Measurements from ENCODE around the gene PPEF1. TPM values are rescaled to one million over a fixed set of nuclear protein-coding genes. Genes with fewer than 3 reads are reported as not detected.
A peak's percentile ranks its signal among the peaks of the same experiment; 100 is the strongest.

PPEF1 gene, protein sequence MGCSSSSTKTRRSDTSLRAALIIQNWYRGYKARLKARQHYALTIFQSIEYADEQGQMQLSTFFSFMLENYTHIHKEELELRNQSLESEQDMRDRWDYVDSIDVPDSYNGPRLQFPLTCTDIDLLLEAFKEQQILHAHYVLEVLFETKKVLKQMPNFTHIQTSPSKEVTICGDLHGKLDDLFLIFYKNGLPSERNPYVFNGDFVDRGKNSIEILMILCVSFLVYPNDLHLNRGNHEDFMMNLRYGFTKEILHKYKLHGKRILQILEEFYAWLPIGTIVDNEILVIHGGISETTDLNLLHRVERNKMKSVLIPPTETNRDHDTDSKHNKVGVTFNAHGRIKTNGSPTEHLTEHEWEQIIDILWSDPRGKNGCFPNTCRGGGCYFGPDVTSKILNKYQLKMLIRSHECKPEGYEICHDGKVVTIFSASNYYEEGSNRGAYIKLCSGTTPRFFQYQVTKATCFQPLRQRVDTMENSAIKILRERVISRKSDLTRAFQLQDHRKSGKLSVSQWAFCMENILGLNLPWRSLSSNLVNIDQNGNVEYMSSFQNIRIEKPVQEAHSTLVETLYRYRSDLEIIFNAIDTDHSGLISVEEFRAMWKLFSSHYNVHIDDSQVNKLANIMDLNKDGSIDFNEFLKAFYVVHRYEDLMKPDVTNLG
- total RNA-seq = under 1 TPM in 3 of 5 experiments, not detected in 2; 0.57 to 0.72 (median 0.62) TPM
- under 1 TPM in 1 of 2 donors, not detected in 1; 0.12 TPM for polyA plus RNA-seq
- total RNA-seq = 0.67 reads per million

DNA sequence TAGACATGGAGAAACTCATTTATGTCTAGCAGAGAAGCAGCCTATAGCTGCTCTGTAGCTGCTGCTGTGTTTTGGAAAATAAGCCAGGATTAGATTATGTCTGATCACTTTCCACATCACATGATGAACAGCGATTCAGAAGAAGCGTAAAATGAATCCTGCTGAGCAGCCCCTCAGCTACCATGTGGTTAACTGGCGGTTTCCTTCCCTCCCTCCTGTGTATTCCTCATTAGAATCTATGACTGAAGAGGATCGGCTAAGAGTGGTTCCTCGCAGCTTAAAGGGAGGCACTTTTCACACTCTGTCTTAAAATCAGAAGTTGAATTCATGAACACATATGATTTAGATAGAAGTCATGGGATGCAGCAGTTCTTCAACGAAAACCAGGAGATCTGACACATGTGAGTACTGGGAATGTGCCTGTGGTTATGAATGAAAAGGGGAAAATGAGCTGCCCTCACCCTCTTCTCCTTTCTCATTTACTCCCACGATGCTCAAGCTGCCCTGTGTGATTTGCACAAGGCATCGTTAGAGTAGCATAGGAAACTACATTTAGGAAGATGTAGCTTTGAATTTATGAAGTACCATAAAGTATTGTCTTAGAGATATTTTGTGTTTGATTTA, at the start of gene PPEF1:
PPEF1 (plus strand) TSS at position 220 of the 624 bp plus-strand sequence; CDS start at position 356, 136 bp downstream.
- H3K4me3 ChIP-seq (ENCODE audit: low read length) = no peak within 1 kb of the TSS

DNA sequence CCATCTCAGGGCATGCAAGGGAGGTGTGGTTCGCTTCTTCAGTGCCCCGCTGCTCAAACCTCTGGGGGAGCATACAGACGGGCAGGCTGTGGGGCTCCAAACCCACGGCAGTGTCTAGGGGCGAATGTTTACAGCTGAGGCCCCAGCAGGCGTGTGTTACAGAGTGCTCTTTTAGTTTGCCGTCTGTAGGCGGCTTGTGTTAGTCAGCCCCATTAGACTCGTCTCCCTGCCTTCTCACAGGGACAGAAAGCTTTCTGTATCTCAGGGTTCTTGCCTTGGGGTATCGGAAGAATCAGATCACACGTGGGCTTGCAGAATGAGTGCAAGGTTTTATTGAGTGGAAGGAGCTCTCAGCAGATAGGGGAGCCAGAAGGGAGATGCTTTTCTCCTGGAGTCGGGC, 46.2 kb upstream of the PPEF1 start:
- peaks cover 0 to 3% (median 0%) of the 10 kb centered on the region in 7 donors for H3K4me1 Mint-ChIP-seq
- no peak overlapping the region for H3K27ac ChIP-seq (ENCODE audit: low read depth, low read length)

More for the DNA sequence above, at the start of gene PPEF1:
- Mint-ChIP-seq H3K4me3 (no peak within 1 kb of the TSS), H3K9me3 (peaks cover 0 to 2% (median 0%) of the 10 kb centered on the region in 11 donors), H3K4me1 (peaks cover 0 to 5% (median 0%) of the 10 kb centered on the region in 7 donors), H3K27ac (no peak within 1 kb of the TSS), H3K36me3 (no peaks in the 10 kb centered on the region), H3K27me3 (no peaks in the 10 kb centered on the region)
- DNase-seq = no peak
- H3K4me1 ChIP-seq (ENCODE audit: control insufficient read depth in 2 of 2, insufficient read depth in 2 of 2, low read length in 2 of 2) = no peaks in the 10 kb centered on the region
- H3K9me3 ChIP-seq (ENCODE audit: control insufficient read depth in 2 of 3, low read length in 3 of 3) = no peaks in the 10 kb centered on the region
- intact Hi-C loops (cut with micrococcal nuclease) = no loop called here
- no peaks in the 10 kb centered on the region for H3K27me3 ChIP-seq (ENCODE audit: control insufficient read depth in 2 of 2, insufficient read depth in 2 of 2, low read length in 2 of 2)
- POLR2A ChIA-PET = no interaction called here
- ATAC-seq = no peak
- no peaks in the 10 kb centered on the region for H3K36me3 ChIP-seq (ENCODE audit: control insufficient read depth in 2 of 3, insufficient read depth in 3 of 3, low read length in 3 of 3)
- no peak within 1 kb of the TSS for H3K27ac ChIP-seq (ENCODE audit: low read depth, low read length)
- CTCF ChIA-PET = no interaction called here

DNA sequence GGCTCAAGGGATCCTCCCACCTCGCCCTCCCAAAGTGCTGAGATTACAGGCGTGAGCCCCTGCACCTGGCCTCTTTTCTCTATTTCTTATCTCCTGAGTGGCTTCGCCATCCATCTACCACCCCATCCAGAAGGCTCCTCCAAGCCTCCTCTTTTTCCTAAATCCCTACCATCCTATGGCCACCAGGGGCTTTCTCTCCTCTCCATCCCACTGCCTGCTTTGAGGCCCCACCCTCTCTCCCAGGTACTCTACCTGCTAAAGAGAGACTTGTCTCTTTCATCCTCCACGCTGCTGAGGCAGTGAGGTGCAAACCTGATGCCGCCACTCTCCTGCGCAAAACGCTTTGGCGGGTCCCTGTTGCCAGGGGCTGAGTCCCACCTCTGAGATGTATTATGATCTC, 42.5 kb upstream of the PPEF1 start:
- ATAC-seq = no peak

More for the DNA sequence above, 46.2 kb upstream of the PPEF1 start:
- intact Hi-C loops (cut with micrococcal nuclease) = no loop called here
- Mint-ChIP-seq H3K9me3 (peaks cover 0 to 5% (median 0%) of the 10 kb centered on the region in 11 donors), H3K36me3 (no peaks in the 10 kb centered on the region), H3K4me3 (no peak overlapping the region), H3K27ac (no peak overlapping the region), H3K27me3 (no peaks in the 10 kb centered on the region)
- Histone ChIP-seq H3K4me3 (ENCODE audit: low read length) (no peak overlapping the region), H3K36me3 (ENCODE audit: control insufficient read depth in 2 of 3, insufficient read depth in 3 of 3, low read length in 3 of 3) (no peaks in the 10 kb centered on the region), H3K27me3 (ENCODE audit: control insufficient read depth in 2 of 2, insufficient read depth in 2 of 2, low read length in 2 of 2) (no peaks in the 10 kb centered on the region), H3K9me3 (ENCODE audit: control insufficient read depth in 2 of 3, low read length in 3 of 3) (no peaks in the 10 kb centered on the region), H3K4me1 (ENCODE audit: control insufficient read depth in 2 of 2, insufficient read depth in 2 of 2, low read length in 2 of 2) (no peaks in the 10 kb centered on the region)
- POLR2A ChIA-PET = no interaction called here
- no peak for DNase-seq
- CTCF ChIA-PET = no interaction called here
- no peak for ATAC-seq

DNA sequence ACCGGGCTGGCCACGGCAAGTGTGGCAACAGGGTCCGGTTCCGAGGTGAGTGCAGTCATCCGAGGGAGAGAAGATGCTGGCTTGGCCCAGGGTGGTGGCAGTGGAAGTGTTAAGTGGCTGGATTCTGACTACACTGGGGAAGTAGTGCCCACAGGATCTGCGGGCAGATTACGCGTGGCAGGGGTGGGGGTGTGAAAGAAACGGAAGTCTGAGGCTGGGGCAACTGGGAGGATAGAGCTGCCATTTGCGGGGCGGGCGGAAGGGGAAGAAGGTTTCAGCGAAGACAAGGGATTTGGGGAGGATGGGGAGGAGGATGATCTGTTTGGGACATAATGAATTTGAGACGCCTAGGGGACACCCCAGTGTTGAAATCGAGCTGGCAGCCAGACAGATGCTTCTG, 40.8 kb upstream of the PPEF1 start:
- Mint-ChIP-seq H3K9me3 (peaks cover 0 to 5% (median 0%) of the 10 kb centered on the region in 11 donors), H3K36me3 (no peaks in the 10 kb centered on the region), H3K4me1 (peaks cover 0 to 12% (median 9%) of the 10 kb centered on the region in 7 donors), H3K4me3 (peak overlapping the region in 2 of 10 donors; percentile 10 to 48), H3K27me3 (no peaks in the 10 kb centered on the region), H3K27ac (peak overlapping the region in 1 of 9 donors; percentile 30)
- Histone ChIP-seq H3K4me3 (ENCODE audit: low read length) (no peak overlapping the region), H3K4me1 (ENCODE audit: control insufficient read depth in 2 of 2, insufficient read depth in 2 of 2, low read length in 2 of 2) (no peaks in the 10 kb centered on the region), H3K36me3 (ENCODE audit: control insufficient read depth in 2 of 3, insufficient read depth in 3 of 3, low read length in 3 of 3) (no peaks in the 10 kb centered on the region), H3K27me3 (ENCODE audit: control insufficient read depth in 2 of 2, insufficient read depth in 2 of 2, low read length in 2 of 2) (no peaks in the 10 kb centered on the region), H3K9me3 (ENCODE audit: control insufficient read depth in 2 of 3, low read length in 3 of 3) (no peaks in the 10 kb centered on the region), H3K27ac (ENCODE audit: low read depth, low read length) (no peak overlapping the region)
- ChIA-PET POLR2A (no interaction called here), CTCF (no interaction called here)
- DNase-seq (no peak), ATAC-seq (peak; percentile 36)
- intact Hi-C loops (cut with micrococcal nuclease) = no loop called here

More for the DNA sequence above, 42.5 kb upstream of the PPEF1 start:
- DNase-seq = no peak
- ChIA-PET CTCF (no interaction called here), POLR2A (no interaction called here)
- H3K9me3 ChIP-seq (ENCODE audit: control insufficient read depth in 2 of 3, low read length in 3 of 3) = no peaks in the 10 kb centered on the region
- H3K27me3 ChIP-seq (ENCODE audit: control insufficient read depth in 2 of 2, insufficient read depth in 2 of 2, low read length in 2 of 2) = no peaks in the 10 kb centered on the region
- no peak overlapping the region for H3K27ac ChIP-seq (ENCODE audit: low read depth, low read length)
- no peaks in the 10 kb centered on the region for H3K27me3 Mint-ChIP-seq
- H3K4me3 Mint-ChIP-seq = no peak overlapping the region
- H3K4me3 ChIP-seq (ENCODE audit: low read length) = no peak overlapping the region
- no peaks in the 10 kb centered on the region for H3K4me1 ChIP-seq (ENCODE audit: control insufficient read depth in 2 of 2, insufficient read depth in 2 of 2, low read length in 2 of 2)
- H3K36me3 Mint-ChIP-seq = no peaks in the 10 kb centered on the region
- H3K9me3 Mint-ChIP-seq = peaks cover 0 to 5% (median 0%) of the 10 kb centered on the region in 11 donors
- H3K36me3 ChIP-seq (ENCODE audit: control insufficient read depth in 2 of 3, insufficient read depth in 3 of 3, low read length in 3 of 3) = no peaks in the 10 kb centered on the region
- peaks cover 0 to 12% (median 9%) of the 10 kb centered on the region in 7 donors for H3K4me1 Mint-ChIP-seq
- H3K27ac Mint-ChIP-seq = no peak overlapping the region
- intact Hi-C loops (cut with micrococcal nuclease) = no loop called here

DNA sequence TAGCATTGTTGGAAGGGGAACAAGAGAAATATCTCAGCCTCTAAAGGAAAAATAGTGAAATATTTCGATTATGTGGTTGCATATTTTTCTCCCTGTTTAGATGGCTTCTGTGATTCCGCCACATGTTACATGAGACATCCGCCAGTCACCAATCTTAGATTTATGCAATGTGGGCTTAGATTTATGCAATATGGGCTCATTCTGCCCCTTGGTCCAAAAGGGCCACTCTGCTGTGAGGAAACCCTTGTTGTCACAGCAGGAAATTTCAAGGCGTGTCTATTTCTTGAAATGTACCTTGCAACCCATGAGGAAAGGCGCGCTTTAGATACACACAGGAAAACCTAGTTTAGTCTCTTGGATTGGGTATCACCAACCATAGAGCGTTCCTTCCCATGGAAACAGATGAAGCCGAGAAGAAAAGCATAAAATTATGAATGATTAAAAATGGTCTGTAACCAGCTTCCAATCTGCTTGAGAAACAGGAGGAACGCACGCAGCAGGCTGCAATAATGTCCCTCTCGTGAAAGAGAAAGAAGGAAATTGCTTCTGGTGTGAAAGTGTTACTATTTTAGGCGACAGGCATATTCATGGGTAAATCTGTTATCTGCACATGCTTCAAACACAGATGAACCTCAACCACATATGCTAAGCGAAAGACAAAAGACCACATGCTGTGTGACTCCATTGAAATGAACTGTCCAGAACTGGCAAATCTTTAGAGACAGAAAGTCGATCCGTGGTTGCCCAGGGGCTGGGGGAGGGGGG, 39.2 kb upstream of the PPEF1 start:
- Histone ChIP-seq H3K27ac (ENCODE audit: low read depth, low read length) (no peak overlapping the region), H3K27me3 (ENCODE audit: control insufficient read depth in 2 of 2, insufficient read depth in 2 of 2, low read length in 2 of 2) (no peaks in the 10 kb centered on the region), H3K4me3 (ENCODE audit: low read length) (peak overlapping the region; percentile 27), H3K36me3 (ENCODE audit: control insufficient read depth in 2 of 3, insufficient read depth in 3 of 3, low read length in 3 of 3) (no peaks in the 10 kb centered on the region), H3K4me1 (ENCODE audit: control insufficient read depth in 2 of 2, insufficient read depth in 2 of 2, low read length in 2 of 2) (no peaks in the 10 kb centered on the region), H3K9me3 (ENCODE audit: control insufficient read depth in 2 of 3, low read length in 3 of 3) (no peaks in the 10 kb centered on the region)
- Mint-ChIP-seq H3K27ac (peak overlapping the region in 6 of 9 donors; percentile 14 to 87 (median 64)), H3K36me3 (no peaks in the 10 kb centered on the region), H3K4me3 (peak overlapping the region; percentile 39 to 85 (median 76)), H3K9me3 (peaks cover 0 to 5% (median 0%) of the 10 kb centered on the region in 11 donors), H3K4me1 (peaks cover 0 to 12% (median 9%) of the 10 kb centered on the region in 7 donors), H3K27me3 (no peaks in the 10 kb centered on the region)
- intact Hi-C loops (cut with micrococcal nuclease) = no loop called here
- ChIA-PET CTCF (no interaction called here), POLR2A (no interaction called here)
- ATAC-seq (peak; percentile 26), DNase-seq (no peak)

DNA sequence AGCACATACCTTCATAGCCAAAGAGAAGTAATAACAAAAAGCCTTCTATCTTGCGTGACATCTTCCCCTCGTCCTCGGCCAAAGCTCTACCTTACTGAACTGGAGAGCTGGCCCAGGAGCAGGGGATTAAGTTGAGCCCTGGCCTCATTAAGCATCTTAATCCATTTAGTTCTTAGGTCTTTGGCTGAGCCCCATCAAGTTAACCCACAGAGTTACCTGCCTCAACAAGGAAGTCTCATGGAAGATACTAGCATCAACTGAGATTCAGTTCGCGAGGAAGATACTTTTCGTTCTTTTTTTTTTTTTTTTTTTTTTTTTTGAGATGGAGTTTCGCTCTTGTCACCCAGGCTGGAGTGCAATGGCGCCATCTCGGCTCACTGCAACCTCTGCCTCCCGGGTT, 35.4 kb upstream of the PPEF1 start, which contains the start of gene RS1:
RS1 (minus strand) TSS at position 101 of the 400 bp plus-strand sequence; CDS start at position 61, 40 bp downstream.
- Mint-ChIP-seq H3K9me3 (peaks cover 0 to 2% (median 0%) of the 10 kb centered on the region in 11 donors), H3K4me1 (peaks cover 0 to 22% (median 11%) of the 10 kb centered on the region in 7 donors), H3K27me3 (no peaks in the 10 kb centered on the region), H3K4me3 (peak within 1 kb of the TSS in 4 of 10 donors; percentile 42 to 57 (median 48)), H3K36me3 (no peaks in the 10 kb centered on the region), H3K27ac (peak within 1 kb of the TSS in 1 of 9 donors; percentile 62)
- ATAC-seq (no peak), DNase-seq (no peak)
- Histone ChIP-seq H3K27me3 (ENCODE audit: control insufficient read depth in 2 of 2, insufficient read depth in 2 of 2, low read length in 2 of 2) (no peaks in the 10 kb centered on the region), H3K4me1 (ENCODE audit: control insufficient read depth in 2 of 2, insufficient read depth in 2 of 2, low read length in 2 of 2) (no peaks in the 10 kb centered on the region), H3K27ac (ENCODE audit: low read depth, low read length) (no peak within 1 kb of the TSS), H3K36me3 (ENCODE audit: control insufficient read depth in 2 of 3, insufficient read depth in 3 of 3, low read length in 3 of 3) (peaks cover 0 to 3% (median 0%) of the 10 kb centered on the region in 3 experiments), H3K4me3 (ENCODE audit: low read length) (no peak within 1 kb of the TSS), H3K9me3 (ENCODE audit: control insufficient read depth in 2 of 3, low read length in 3 of 3) (no peaks in the 10 kb centered on the region)
- ChIA-PET CTCF (no interaction called here), POLR2A (no interaction called here)
- intact Hi-C loops (cut with micrococcal nuclease) = loop anchor here (10.0 kb wide), 4 partner anchors 673 to 1593 kb away; partner anchors contain the start of genes MAP3K15 (in 1 of the 2), PDHA1 (in 1 of the 2), RPS6KA3 (in 1 of the 2) and SCML1 (in 1 of the 2)
